PC-9 (cell line): ENCODE data around the gene DVL2. TPM values are rescaled to one million over a fixed set of nuclear protein-coding genes. Genes with fewer than 3 reads are reported as not detected.
A peak's percentile ranks its signal among the peaks of the same experiment; 100 is the strongest.

Experiments
- BruUV-seq: library from RNA; stranded (reverse); fragments of 400-500 nt; replicated peaks from 2 replicates; lab custom pipeline; 2021; lab: Mats Ljungman, UMichigan
- CTCF ChIA-PET: fragments of 300-600 bp; sonication (Branson Sonifier 250); formaldehyde crosslinking; loops from one replicate; lab custom pipeline; 2022; ENCODE audit warnings: antibody characterized with exemption; lab: Charles Lee
- POLR2A ChIA-PET: fragments of 300-600 bp; sonication (Branson Sonifier 250); formaldehyde crosslinking; loops from one replicate; lab custom pipeline; 2022; ENCODE audit warnings: antibody characterized with exemption; ENCODE audit not compliant: unreplicated experiment; lab: Charles Lee
- DNase-seq, 2 experiments: peaks; one replicate each; pipeline versions ENCODE4 v3.0.0 to v3.0.0-alpha.2; 2015 to 2022; ENCODE audit warnings: mixed read lengths in 1 of 2
- H2AFZ ChIP-seq: fragments of 200-600 bp; sonication (generic); 2 replicates; pipeline ENCODE4 v1.8.1; 2017; ENCODE audit warnings: antibody characterized with exemption
- H3F3A ChIP-seq: fragments of 200-600 bp; sonication (generic); 2 replicates; pipeline ENCODE4 v1.8.1; 2017; ENCODE audit warnings: antibody characterized with exemption, mild to moderate bottlenecking, low read depth; ENCODE audit not compliant: insufficient read depth
- H3K27ac ChIP-seq: fragments of 200-600 bp; sonication (generic); 2 replicates; pipeline ENCODE4 v1.6.1; 2016; ENCODE audit warnings: mixed run types
- H3K27me3 ChIP-seq: fragments of 200-600 bp; sonication (generic); 2 replicates; pipeline ENCODE4 v1.6.1; 2016; ENCODE audit warnings: low read depth, mixed run types; ENCODE audit not compliant: insufficient read depth
- H3K36me3 ChIP-seq: fragments of 200-600 bp; sonication (generic); 2 replicates; pipeline ENCODE4 v1.6.1; 2016; ENCODE audit warnings: low read depth, mixed run types
- H3K4me1 ChIP-seq: fragments of 200-600 bp; sonication (generic); replicated peaks from 2 replicates; pipeline ENCODE4 v1.6.1; 2016; ENCODE audit warnings: mixed run types; ENCODE audit not compliant: insufficient read depth
- H3K4me2 ChIP-seq: fragments of 200-600 bp; sonication (generic); 2 replicates; pipeline ENCODE4 v1.6.1; 2017; ENCODE audit warnings: mixed run types
- H3K4me3 ChIP-seq: fragments of 200-600 bp; sonication (generic); 2 replicates; pipeline ENCODE4 v1.6.1; 2016; ENCODE audit warnings: mixed run types
- H3K79me2 ChIP-seq: fragments of 200-600 bp; sonication (generic); 2 replicates; pipeline ENCODE4 v1.6.1; 2017; ENCODE audit warnings: low read depth, mixed run types
- H3K9me2 ChIP-seq: fragments of 200-600 bp; sonication (generic); 2 replicates; pipeline ENCODE4 v1.8.1; 2017; ENCODE audit warnings: mild to moderate bottlenecking; ENCODE audit not compliant: insufficient read depth
- H3K9me3 ChIP-seq: fragments of 200-600 bp; sonication (generic); 2 replicates; pipeline ENCODE4 v1.8.1; 2016; ENCODE audit warnings: low read depth; ENCODE audit not compliant: insufficient read depth
- H4K20me1 ChIP-seq: fragments of 200-600 bp; sonication (generic); 2 replicates; pipeline ENCODE4 v1.8.1; 2017; ENCODE audit not compliant: insufficient read depth
- EZH2 ChIP-seq: fragments of 200-600 bp; sonication (generic); IDR thresholded peaks from 2 replicates; pipeline ENCODE4 v1.8.0; 2017; ENCODE audit warnings: antibody characterized with exemption, low read depth
- intact Hi-C: fragments of 100-400 bp; cut with micrococcal nuclease; formaldehyde crosslinking; loops from one replicate; pipeline ENCODE4 v1.10.0; 2022; ENCODE audit not compliant: unreplicated experiment
- total RNA-seq: library from RNA; stranded (reverse); gene quantifications from 2 replicates; pipeline ENCODE4 v1.2.3, GENCODE V29; 2021
- TF ChIP-seq, protein P1 (sequence below): fragments of 200-600 bp; sonication (generic); conservative IDR thresholded peaks from 2 replicates; pipeline ENCODE4 v1.6.1; 2017; ENCODE audit warnings: mixed run types, antibody characterized with exemption, mild to moderate bottlenecking, moderate library complexity

DVL2 gene
- total RNA-seq, 1 experiment from 2014 or later, result 86.8 TPM

DNA sequence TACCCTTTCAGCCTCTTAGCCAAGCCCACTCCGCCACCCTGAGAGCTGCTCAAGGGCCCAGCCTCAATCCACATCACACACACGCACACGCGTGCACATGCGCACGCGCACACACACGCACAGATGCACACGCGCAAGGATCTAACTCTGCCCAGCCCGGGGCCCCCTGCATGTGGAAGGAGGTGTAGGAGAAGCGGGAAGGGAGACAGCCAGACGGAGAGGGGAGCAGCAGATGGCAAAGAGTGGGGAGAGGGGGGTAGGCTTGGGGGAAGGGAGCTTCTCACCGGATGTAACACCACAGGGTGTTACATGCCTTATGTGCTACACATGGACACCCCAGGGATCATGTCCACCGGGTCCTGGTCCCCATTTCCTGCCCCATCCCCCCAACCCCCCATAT, 30.0 kb downstream of the DVL2 start:
- Histone ChIP-seq H3K27me3 (no peaks in the 10 kb centered on the region), H3K27ac (no peak overlapping the region), H3K4me1 (no peaks in the 10 kb centered on the region), H3K9me2 (no peaks in the 10 kb centered on the region), H2AFZ (no peak overlapping the region), H3K79me2 (no peaks in the 10 kb centered on the region), H3K4me3 (no peak overlapping the region), H3F3A (0 out of 2 replicates have a peak, but pooled peaks cover 4% of the 10 kb centered on the region), H3K36me3 (no peaks in the 10 kb centered on the region), H3K4me2 (no peak overlapping the region), H4K20me1 (no peaks in the 10 kb centered on the region), H3K9me3 (no peaks in the 10 kb centered on the region)
- DNase-seq, result no peak
- intact Hi-C loops, result no loop called here
- ChIA-PET CTCF (no interaction called here), POLR2A (no interaction called here)
- TF ChIP-seq EZH2, result no peak
- TF ChIP-seq, protein P1, sequence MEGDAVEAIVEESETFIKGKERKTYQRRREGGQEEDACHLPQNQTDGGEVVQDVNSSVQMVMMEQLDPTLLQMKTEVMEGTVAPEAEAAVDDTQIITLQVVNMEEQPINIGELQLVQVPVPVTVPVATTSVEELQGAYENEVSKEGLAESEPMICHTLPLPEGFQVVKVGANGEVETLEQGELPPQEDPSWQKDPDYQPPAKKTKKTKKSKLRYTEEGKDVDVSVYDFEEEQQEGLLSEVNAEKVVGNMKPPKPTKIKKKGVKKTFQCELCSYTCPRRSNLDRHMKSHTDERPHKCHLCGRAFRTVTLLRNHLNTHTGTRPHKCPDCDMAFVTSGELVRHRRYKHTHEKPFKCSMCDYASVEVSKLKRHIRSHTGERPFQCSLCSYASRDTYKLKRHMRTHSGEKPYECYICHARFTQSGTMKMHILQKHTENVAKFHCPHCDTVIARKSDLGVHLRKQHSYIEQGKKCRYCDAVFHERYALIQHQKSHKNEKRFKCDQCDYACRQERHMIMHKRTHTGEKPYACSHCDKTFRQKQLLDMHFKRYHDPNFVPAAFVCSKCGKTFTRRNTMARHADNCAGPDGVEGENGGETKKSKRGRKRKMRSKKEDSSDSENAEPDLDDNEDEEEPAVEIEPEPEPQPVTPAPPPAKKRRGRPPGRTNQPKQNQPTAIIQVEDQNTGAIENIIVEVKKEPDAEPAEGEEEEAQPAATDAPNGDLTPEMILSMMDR, result no peak
- no TSS peak for BruUV-seq

DNA sequence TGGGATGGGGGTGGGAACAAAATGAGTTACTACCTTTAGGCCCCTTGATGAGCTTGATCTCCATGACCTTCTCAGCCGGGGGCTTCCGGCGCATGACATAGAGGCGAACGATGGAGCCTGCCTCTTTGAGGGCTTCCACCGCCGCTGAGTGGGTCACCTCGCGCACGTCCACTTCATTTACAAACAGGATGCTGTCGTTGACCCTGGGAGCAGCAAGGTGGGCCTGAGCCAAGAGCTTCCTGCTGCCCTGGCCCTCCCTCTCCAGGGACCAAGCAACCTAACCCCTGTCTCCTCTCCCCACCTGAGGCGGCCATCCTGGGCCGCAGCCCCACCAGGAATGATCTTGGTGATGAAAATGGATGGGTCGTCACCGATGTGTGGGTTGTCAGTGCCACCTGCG, 30.9 kb downstream of the DVL2 start:
- ChIA-PET POLR2A (no interaction called here), CTCF (interaction anchor here (0.6 kb wide), 1 partner anchor 1432 kb away, joined by 4 read pairs; no protein-coding TSS in a partner anchor)
- Histone ChIP-seq H3K9me2 (no peaks in the 10 kb centered on the region), H3K36me3 (no peaks in the 10 kb centered on the region), H3K4me1 (no peaks in the 10 kb centered on the region), H3K9me3 (no peaks in the 10 kb centered on the region), H3K4me2 (no peak overlapping the region), H2AFZ (no peak overlapping the region), H3K79me2 (no peaks in the 10 kb centered on the region), H3F3A (0 out of 2 replicates have a peak, but pooled peaks cover 4% of the 10 kb centered on the region), H3K27me3 (no peaks in the 10 kb centered on the region), H3K27ac (no peak overlapping the region), H4K20me1 (no peaks in the 10 kb centered on the region), H3K4me3 (no peak overlapping the region)
- intact Hi-C loops, result no loop called here
- TF ChIP-seq, protein P1, result no peak
- no peak for TF ChIP-seq EZH2
- BruUV-seq, result no TSS peak
- DNase-seq, result no peak

DNA sequence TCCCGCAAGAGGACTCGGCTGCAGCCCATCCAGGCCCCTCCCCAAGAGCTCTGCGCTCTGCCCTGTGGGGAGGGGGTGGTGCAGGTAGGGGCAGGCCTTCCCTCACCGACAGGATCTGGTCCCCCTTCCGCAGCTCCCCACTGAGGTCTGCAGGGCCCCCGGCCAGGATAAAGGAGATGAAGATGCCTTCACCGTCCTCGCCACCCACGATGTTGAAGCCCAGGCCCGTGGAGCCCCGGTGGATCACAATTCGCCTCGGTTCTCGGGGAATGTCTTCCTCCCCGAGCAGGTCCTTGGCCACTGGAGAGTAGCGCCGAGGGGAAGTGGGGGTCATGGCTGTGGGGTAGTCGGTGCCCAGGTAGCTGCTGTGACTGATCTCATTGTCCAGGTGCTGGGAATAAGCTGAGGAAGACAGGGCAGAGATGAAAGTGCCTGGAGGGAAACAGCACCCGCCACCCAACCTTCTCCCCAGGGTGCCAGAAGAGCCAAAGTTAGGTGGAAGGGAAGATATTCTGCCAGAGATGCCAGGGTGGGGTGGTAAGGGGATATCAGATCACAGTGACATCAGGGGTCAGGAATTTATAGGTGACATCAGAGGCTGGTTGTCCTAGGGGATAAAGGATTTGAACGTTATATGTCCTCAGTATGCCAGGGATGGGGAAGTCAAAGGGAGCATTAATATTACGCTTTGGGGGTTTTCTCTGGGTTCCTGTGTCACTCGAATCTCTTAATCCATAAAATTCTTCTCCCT, 37.5 kb downstream of the DVL2 start:
- CTCF ChIA-PET, result no interaction called here
- Histone ChIP-seq H3K27me3 (no peaks in the 10 kb centered on the region), H3K4me2 (0 out of 2 replicates have a peak overlapping the region, but pooled peaks have one; percentile 14), H3K36me3 (no peaks in the 10 kb centered on the region), H3K27ac (no peak overlapping the region), H3K4me3 (no peak overlapping the region), H3K9me3 (no peaks in the 10 kb centered on the region), H3F3A (peaks cover 13% of the 10 kb centered on the region; the same call in 1 of the 2 replicates), H3K4me1 (peaks cover 13% of the 10 kb centered on the region), H3K79me2 (no peaks in the 10 kb centered on the region), H2AFZ (no peak overlapping the region), H3K9me2 (no peaks in the 10 kb centered on the region), H4K20me1 (no peaks in the 10 kb centered on the region)
- TF ChIP-seq, protein P1, result no peak
- TF ChIP-seq EZH2, result no peak
- no TSS peak for BruUV-seq
- POLR2A ChIA-PET, result no interaction called here
- intact Hi-C loops, result no loop called here
- no peak for DNase-seq
